ENCODE measurements around the gene TMEM43. TPM values are rescaled to one million over a fixed set of nuclear protein-coding genes. Genes with fewer than 3 reads are reported as not detected.
"Not testable (repeated sequence)": the region's sequence is repeated elsewhere in the genome, so short reads cannot be mapped to it uniquely, and the experiment has no call there.

TMEM43 gene
- polyA plus RNA-seq (ENCODE audit: insufficient read length): 47.7 TPM

GRCh38 chr3:14124615-14125192 is at the start of gene TMEM43, which contains the start of gene CHCHD4:
TSS of gene TMEM43 (plus strand) at chr3:14125052. CDS start at chr3:14125194, 142 bp downstream.
TSS of gene CHCHD4 (minus strand) at chr3:14124870. CDS start at chr3:14124676, 194 bp downstream.
- DNase-seq (ENCODE audit: low read depth): peak; percentile 99

- not testable (repeated sequence) for DNase-seq (ENCODE audit: low read depth)
Measured at GRCh38 chr3:14075233-14075632, 49.6 kb upstream of the TMEM43 start.

- DNase-seq (ENCODE audit: low read depth): no peak
Measured at GRCh38 chr3:14077310-14077709, 47.5 kb upstream of the TMEM43 start.

GRCh38 chr3:14082108-14082657 is 42.7 kb upstream of the TMEM43 start:
- DNase-seq (ENCODE audit: low read depth): no peak

GRCh38 chr3:14087461-14087860 is 37.4 kb upstream of the TMEM43 start:
- DNase-seq (ENCODE audit: low read depth): not testable (repeated sequence)

GRCh38 chr3:14091959-14092358 is 32.9 kb upstream of the TMEM43 start:
- DNase-seq (ENCODE audit: low read depth): not testable (repeated sequence)

GRCh38 chr3:14092464-14092863 is 32.4 kb upstream of the TMEM43 start:
- no peak for DNase-seq (ENCODE audit: low read depth)

GRCh38 chr3:14093831-14094230 is 31.0 kb upstream of the TMEM43 start:
- DNase-seq (ENCODE audit: low read depth): no peak

GRCh38 chr3:14096742-14097141 is 28.1 kb upstream of the TMEM43 start:
- no peak for DNase-seq (ENCODE audit: low read depth)

GRCh38 chr3:14097616-14098391 is 27.0 kb upstream of the TMEM43 start:
- no peak for DNase-seq (ENCODE audit: low read depth)

- not testable (repeated sequence) for DNase-seq (ENCODE audit: low read depth)
Measured at GRCh38 chr3:14109821-14110220, 15.0 kb upstream of the TMEM43 start.

GRCh38 chr3:14110699-14111098 is 14.2 kb upstream of the TMEM43 start:
- no peak for DNase-seq (ENCODE audit: low read depth)

- DNase-seq (ENCODE audit: low read depth): no peak
Measured at GRCh38 chr3:14113965-14114635, 10.8 kb upstream of the TMEM43 start.

GRCh38 chr3:14117468-14118399 is 7.1 kb upstream of the TMEM43 start:
- no peak for DNase-seq (ENCODE audit: low read depth)

- DNase-seq (ENCODE audit: low read depth): no peak
Measured at GRCh38 chr3:14118400-14119381, 6.2 kb upstream of the TMEM43 start.

- DNase-seq (ENCODE audit: low read depth): no peak
Measured at GRCh38 chr3:14119651-14120050, 5.2 kb upstream of the TMEM43 start.

GRCh38 chr3:14120111-14120920 is 4.5 kb upstream of the TMEM43 start:
- no peak for DNase-seq (ENCODE audit: low read depth)

GRCh38 chr3:14120921-14121448 is 3.9 kb upstream of the TMEM43 start:
- DNase-seq (ENCODE audit: low read depth): not testable (repeated sequence)

GRCh38 chr3:14121859-14122258 is 3.0 kb upstream of the TMEM43 start:
- no peak for DNase-seq (ENCODE audit: low read depth)
